NCI-H226 (cell line): Measurements from ENCODE around the gene PRSS38.
A peak's percentile ranks its signal among the peaks of the same experiment; 100 is the strongest.

Source experiments
- DNase-seq: peaks from one replicate; pipeline ENCODE4 v3.0.0-alpha.2; 2015

The PRSS38 gene

GRCh38 chr1:227779685-227780084 lies 35.8 kb upstream of the PRSS38 start:
- DNase-seq, result no peak

- no peak for DNase-seq
Measured at GRCh38 chr1:227780101-227781044, 35.1 kb upstream of the PRSS38 start.

GRCh38 chr1:227781314-227781930 lies 34.1 kb upstream of the PRSS38 start:
- DNase-seq, result no peak

- no peak for DNase-seq
Measured at GRCh38 chr1:227782226-227782625, 33.2 kb upstream of the PRSS38 start.

GRCh38 chr1:227785094-227785804 lies 30.2 kb upstream of the PRSS38 start:
- DNase-seq, result no peak

GRCh38 chr1:227785805-227786671 lies 29.4 kb upstream of the PRSS38 start:
- no peak for DNase-seq

GRCh38 chr1:227786673-227787512 lies 28.6 kb upstream of the PRSS38 start:
- DNase-seq, result no peak

- DNase-seq, result peak; percentile 76
Measured at GRCh38 chr1:227787513-227788270, 27.8 kb upstream of the PRSS38 start.

- peak; percentile 55 for DNase-seq
Measured at GRCh38 chr1:227788271-227789083, 27.0 kb upstream of the PRSS38 start.

GRCh38 chr1:227789084-227790033 lies 26.1 kb upstream of the PRSS38 start:
- no peak for DNase-seq

- no peak for DNase-seq
Measured at GRCh38 chr1:227790034-227790400, 25.5 kb upstream of the PRSS38 start.

GRCh38 chr1:227790868-227791267 lies 24.6 kb upstream of the PRSS38 start:
- DNase-seq, result no peak

- no peak for DNase-seq
Measured at GRCh38 chr1:227791425-227792143, 23.9 kb upstream of the PRSS38 start.

- no peak for DNase-seq
Measured at GRCh38 chr1:227792216-227793078, 23.0 kb upstream of the PRSS38 start.

GRCh38 chr1:227793079-227793947 lies 22.2 kb upstream of the PRSS38 start:
- no peak for DNase-seq
